ENCODE results near the gene TMEFF2.
A peak's percentile ranks its signal among the peaks of the same experiment; 100 is the strongest.
"Not testable (repeated sequence)": the region's sequence is repeated elsewhere in the genome, so short reads cannot be mapped to it uniquely, and the experiment has no call there.

Gene TMEFF2

GRCh38 chr2:192183296-192183695 lies 11.4 kb downstream of the TMEFF2 start:
- DNase-seq = no peak

- no peak for DNase-seq
These were observed 27.8 kb downstream of the TMEFF2 start for GRCh38 chr2:192166946-192167345.

GRCh38 chr2:192165842-192166241 lies 28.9 kb downstream of the TMEFF2 start:
- DNase-seq = no peak

GRCh38 chr2:192162392-192163042 lies 32.2 kb downstream of the TMEFF2 start:
- peak; percentile 63 for DNase-seq

- DNase-seq = no peak
These were observed 33.0 kb downstream of the TMEFF2 start for GRCh38 chr2:192161656-192162290.

GRCh38 chr2:192159736-192160135 lies 35.0 kb downstream of the TMEFF2 start:
- no peak for DNase-seq

GRCh38 chr2:192159208-192159607 lies 35.5 kb downstream of the TMEFF2 start:
- no peak for DNase-seq

- DNase-seq = no peak
These were observed 37.0 kb downstream of the TMEFF2 start for GRCh38 chr2:192157776-192158175.

- no peak for DNase-seq
These were observed 39.1 kb downstream of the TMEFF2 start for GRCh38 chr2:192155511-192156118.

- DNase-seq = no peak
These were observed 41.2 kb downstream of the TMEFF2 start for GRCh38 chr2:192153561-192153960.

GRCh38 chr2:192151853-192152252 lies 42.9 kb downstream of the TMEFF2 start:
- DNase-seq = no peak

- no peak for DNase-seq
These were observed 44.6 kb downstream of the TMEFF2 start for GRCh38 chr2:192150166-192150565.

GRCh38 chr2:192148620-192149321 lies 46.0 kb downstream of the TMEFF2 start:
- no peak for DNase-seq

GRCh38 chr2:192148241-192148619 lies 46.5 kb downstream of the TMEFF2 start:
- DNase-seq = no peak

- no peak for DNase-seq
These were observed 48.4 kb downstream of the TMEFF2 start for GRCh38 chr2:192146069-192147015.

- no peak for DNase-seq
These were observed 49.2 kb downstream of the TMEFF2 start for GRCh38 chr2:192145496-192145895.

GRCh38 chr2:192140236-192140839 lies 54.4 kb downstream of the TMEFF2 start:
- DNase-seq = no peak

- DNase-seq = no peak
These were observed 54.9 kb downstream of the TMEFF2 start for GRCh38 chr2:192139813-192140212.

- no peak for DNase-seq
These were observed 57.3 kb downstream of the TMEFF2 start for GRCh38 chr2:192137451-192137850.

- not testable (repeated sequence) for DNase-seq
These were observed 62.1 kb downstream of the TMEFF2 start for GRCh38 chr2:192132604-192133003.

- DNase-seq = not testable (repeated sequence)
These were observed 64.4 kb downstream of the TMEFF2 start for GRCh38 chr2:192130312-192130711.

GRCh38 chr2:192128655-192129054 lies 66.1 kb downstream of the TMEFF2 start:
- no peak for DNase-seq
